ENCODE data around the gene SCN2B. TPM values are rescaled to one million over a fixed set of nuclear protein-coding genes. Genes with fewer than 3 reads are reported as not detected.

SCN2B gene
- total RNA-seq, 1 experiment from 2014 or later = 0.20 TPM

GRCh38 chr11:118215765-118216164, 39.3 kb upstream of the SCN2B start:
- H3K4me3 Mint-ChIP-seq = no peak overlapping the region
- DNase-seq (ENCODE audit: low spot score) (no peak), ATAC-seq (no peak)
- peaks cover 42% of the 10 kb centered on the region for H3K4me1 Mint-ChIP-seq
- no peaks in the 10 kb centered on the region for H3K36me3 Mint-ChIP-seq
- H3K27me3 Mint-ChIP-seq (ENCODE audit: low read depth) = peaks cover 6% of the 10 kb centered on the region
- no peak overlapping the region for H3K27ac Mint-ChIP-seq
- TF ChIP-seq ZNF423 (CRISPR knock-in tag; IDR thresholded peaks at IDR 0.05) (no peak), SMAD4 (CRISPR knock-in tag; IDR thresholded peaks at IDR 0.05) (no peak), E2F1 (CRISPR knock-in tag; IDR thresholded peaks at IDR 0.05) (no peak), PRDM15 (CRISPR knock-in tag; IDR thresholded peaks at IDR 0.05) (no peak), ZSCAN18 (CRISPR knock-in tag; IDR thresholded peaks at IDR 0.05) (no peak), GRHL2 (CRISPR knock-in tag; IDR thresholded peaks at IDR 0.05; ENCODE audit: insufficient replicate concordance, severe bottlenecking) (no peak), ZNF232 (CRISPR knock-in tag; IDR thresholded peaks at IDR 0.05) (no peak)
- POLR2A ChIA-PET = no interaction called here
- CTCF ChIA-PET = interaction anchor here (1.4 kb wide), 1 partner anchor 17 kb away, joined by 7 read pairs; no protein-coding TSS in a partner anchor
- H3K9me3 Mint-ChIP-seq = peaks cover 4% of the 10 kb centered on the region

- H3K36me3 Mint-ChIP-seq = no peaks in the 10 kb centered on the region
- ChIA-PET POLR2A (no interaction called here), CTCF (interaction anchor here (1.4 to 5.8 kb wide), 2 partner anchors 17 to 80 kb away, joined by 5 to 44 read pairs; no protein-coding TSS in a partner anchor)
- ATAC-seq (no peak), DNase-seq (ENCODE audit: low spot score) (no peak)
- no peak for TF ChIP-seq TEAD4 (CRISPR knock-in tag; IDR thresholded peaks at IDR 0.05)
- TF ChIP-seq KAT7 (CRISPR knock-in tag; IDR thresholded peaks at IDR 0.05; ENCODE audit: borderline replicate concordance) = no peak
- no peak for TF ChIP-seq ATF3 (CRISPR knock-in tag; conservative IDR thresholded peaks at IDR 0.05)
- no peak for TF ChIP-seq ZNF232 (CRISPR knock-in tag; IDR thresholded peaks at IDR 0.05)
- no peak for TF ChIP-seq SMAD4 (CRISPR knock-in tag; IDR thresholded peaks at IDR 0.05)
- TF ChIP-seq ESRRA (CRISPR knock-in tag; IDR thresholded peaks at IDR 0.05; ENCODE audit: borderline replicate concordance) = no peak
- no peak for TF ChIP-seq ZNF671 (CRISPR knock-in tag; IDR thresholded peaks at IDR 0.05)
- peaks cover 5% of the 10 kb centered on the region for H3K27me3 Mint-ChIP-seq (ENCODE audit: low read depth)
- H3K27ac Mint-ChIP-seq = no peak overlapping the region
- H3K9me3 Mint-ChIP-seq = peaks cover 4% of the 10 kb centered on the region
- no peak overlapping the region for H3K4me3 Mint-ChIP-seq
- H3K4me1 Mint-ChIP-seq = peaks cover 47% of the 10 kb centered on the region
These were observed 38.8 kb upstream of the SCN2B start for GRCh38 chr11:118215262-118215661.

GRCh38 chr11:118214210-118214914, 37.9 kb upstream of the SCN2B start:
- H3K4me3 Mint-ChIP-seq = no peak overlapping the region
- DNase-seq (ENCODE audit: low spot score) (no peak), ATAC-seq (no peak)
- peaks cover 3% of the 10 kb centered on the region for H3K27me3 Mint-ChIP-seq (ENCODE audit: low read depth)
- ChIA-PET POLR2A (no interaction called here), CTCF (interaction anchor here (0.9 to 5.8 kb wide), 3 partner anchors 16 to 81 kb away, joined by 3 to 44 read pairs (median 5); no protein-coding TSS in a partner anchor)
- peaks cover 48% of the 10 kb centered on the region for H3K4me1 Mint-ChIP-seq
- peaks cover 4% of the 10 kb centered on the region; the same call in 1 of the 2 replicates for H3K9me3 Mint-ChIP-seq
- no peaks in the 10 kb centered on the region for H3K36me3 Mint-ChIP-seq
- 0 out of 2 replicates have a peak overlapping the region, but pooled peaks have one; percentile 28 for H3K27ac Mint-ChIP-seq
- TF ChIP-seq JUN (CRISPR knock-in tag; IDR thresholded peaks at IDR 0.05) (no peak), GTF2I (CRISPR knock-in tag; conservative IDR thresholded peaks at IDR 0.05) (no peak), SOX15 (CRISPR knock-in tag; IDR thresholded peaks at IDR 0.05) (no peak), NFATC4 (CRISPR knock-in tag; IDR thresholded peaks at IDR 0.05) (no peak), ATF2 (CRISPR knock-in tag; IDR thresholded peaks at IDR 0.05; ENCODE audit: borderline replicate concordance, low read depth) (no peak), STAT6 (CRISPR knock-in tag; conservative IDR thresholded peaks at IDR 0.05; ENCODE audit: low read depth) (no peak), NR2C2 (CRISPR knock-in tag; IDR thresholded peaks at IDR 0.05) (no peak), SMAD4 (CRISPR knock-in tag; IDR thresholded peaks at IDR 0.05) (no peak), KAT7 (CRISPR knock-in tag; IDR thresholded peaks at IDR 0.05; ENCODE audit: borderline replicate concordance) (no peak)

Data from WTC11 (cell line).